Measurements from ENCODE around the gene GPR65.
"Not testable (repeated sequence)": the region's sequence is repeated elsewhere in the genome, so short reads cannot be mapped to it uniquely, and the experiment has no call there.

GPR65 gene

GRCh38 chr14:88004506-88005036 lies 364 bp upstream of the GPR65 start:
- DNase-seq (ENCODE audit: low read depth in 3 of 3), result no peak

- peak in 2 of 3 experiments; percentile 31 to 49 for DNase-seq (ENCODE audit: low read depth in 3 of 3)
These were observed 1.3 kb downstream of the GPR65 start for GRCh38 chr14:88005978-88006851.

- DNase-seq (ENCODE audit: low read depth in 3 of 3), result no peak
These were observed 2.7 kb downstream of the GPR65 start for GRCh38 chr14:88007608-88008007.

- DNase-seq (ENCODE audit: low read depth in 3 of 3), result no peak
These were observed 3.3 kb downstream of the GPR65 start for GRCh38 chr14:88008039-88008742.

GRCh38 chr14:88009486-88009885 lies 4.6 kb downstream of the GPR65 start:
- DNase-seq (ENCODE audit: low read depth in 3 of 3), result no peak

- DNase-seq (ENCODE audit: low read depth in 3 of 3), result no peak
These were observed 5.4 kb downstream of the GPR65 start for GRCh38 chr14:88010331-88010730.

GRCh38 chr14:88012495-88012894 lies 7.6 kb downstream of the GPR65 start:
- DNase-seq (ENCODE audit: low read depth in 3 of 3), result no peak

GRCh38 chr14:88013750-88014349 lies 8.9 kb downstream of the GPR65 start:
- DNase-seq (ENCODE audit: low read depth in 3 of 3), result no peak

GRCh38 chr14:88016768-88017167 lies 11.8 kb downstream of the GPR65 start:
- DNase-seq (ENCODE audit: low read depth in 3 of 3), result no peak

GRCh38 chr14:88017535-88017934 lies 12.6 kb downstream of the GPR65 start:
- DNase-seq (ENCODE audit: low read depth in 3 of 3), result no peak

GRCh38 chr14:88023658-88024187 lies 18.8 kb downstream of the GPR65 start:
- DNase-seq (ENCODE audit: low read depth in 3 of 3), result no peak

GRCh38 chr14:88024252-88025086 lies 19.5 kb downstream of the GPR65 start:
- not testable (repeated sequence) for DNase-seq (ENCODE audit: low read depth in 3 of 3)

GRCh38 chr14:88025313-88025712 lies 20.4 kb downstream of the GPR65 start:
- no peak for DNase-seq (ENCODE audit: low read depth in 3 of 3)

GRCh38 chr14:88026890-88027289 lies 22.0 kb downstream of the GPR65 start:
- DNase-seq (ENCODE audit: low read depth in 3 of 3), result no peak

GRCh38 chr14:88029500-88029899 lies 24.6 kb downstream of the GPR65 start:
- no peak for DNase-seq (ENCODE audit: low read depth in 3 of 3)

- no peak for DNase-seq (ENCODE audit: low read depth in 3 of 3)
These were observed 25.1 kb downstream of the GPR65 start for GRCh38 chr14:88030079-88030478.

GRCh38 chr14:88030892-88031291 lies 26.0 kb downstream of the GPR65 start:
- DNase-seq (ENCODE audit: low read depth in 3 of 3), result no peak

GRCh38 chr14:88032373-88032772 lies 27.4 kb downstream of the GPR65 start:
- no peak for DNase-seq (ENCODE audit: low read depth in 3 of 3)

- no peak for DNase-seq (ENCODE audit: low read depth in 3 of 3)
These were observed 29.1 kb downstream of the GPR65 start for GRCh38 chr14:88034076-88034475.

- DNase-seq (ENCODE audit: low read depth in 3 of 3), result no peak
These were observed 31.5 kb downstream of the GPR65 start for GRCh38 chr14:88036422-88036821.

- no peak for DNase-seq (ENCODE audit: low read depth in 3 of 3)
These were observed 32.4 kb downstream of the GPR65 start for GRCh38 chr14:88037325-88037724.
